Measurements from ENCODE around the gene CPEB4. TPM values are rescaled to one million over a fixed set of nuclear protein-coding genes. Genes with fewer than 3 reads are reported as not detected.

CPEB4 gene
- total and polyA plus RNA-seq, 9 of the 15 experiments (the other 6 are each of a cell fraction or from before 2014, with no cell fraction given) = 7.4 to 21.3 (median 12.4) TPM

- TF ChIP-seq ZNF318 (IDR thresholded peaks at IDR 0.05; ENCODE audit: borderline replicate concordance in 1 of 2, low read depth in 1 of 2) (no peak), KDM1A (IDR thresholded peaks at IDR 0.05) (peak; percentile 66 to 67; a peak in 3 of 4 replicates), ZNF280B (CRISPR knock-in tag; IDR thresholded peaks at IDR 0.05) (no peak), E2F3 (CRISPR knock-in tag; IDR thresholded peaks at IDR 0.05) (no peak), ZNF232 (CRISPR knock-in tag; IDR thresholded peaks at IDR 0.05) (no peak), NEUROD1 (IDR thresholded peaks at IDR 0.05; ENCODE audit: borderline replicate concordance, low read depth, low read length, partially characterized antibody) (peak; percentile 80), DDX20 (tag; IDR thresholded peaks at IDR 0.05; ENCODE audit: low read depth) (peak; percentile 77), ZBED1 (IDR thresholded peaks at IDR 0.05) (0 out of 2 replicates have a peak, but pooled peaks have one; percentile 55), MAX (CRISPR knock-in tag; IDR thresholded peaks at IDR 0.05) (no peak; the same call in 1 of the 2 replicates), PHB (CRISPR knock-in tag; IDR thresholded peaks at IDR 0.05) (no peak), NKRF (IDR thresholded peaks at IDR 0.05; ENCODE audit: borderline replicate concordance) (no peak), SNAPC5 (CRISPR knock-in tag; IDR thresholded peaks at IDR 0.05) (no peak), PPARD (CRISPR knock-in tag; IDR thresholded peaks at IDR 0.05) (no peak), C11orf30 (IDR thresholded peaks at IDR 0.05; ENCODE audit: low read depth) (no peak)
These were observed 32.8 kb upstream of the CPEB4 start (continued) for GRCh38 chr5:173855162-173855994.
